Stimulated activated CD8-positive, alpha-beta memory T cell treated with anti-CD3 and anti-CD28 coated beads, Interleukin-15, amount 100 ng/mL, for 1 hour (primary cell): ENCODE results near the gene PDE10A.
"Not testable (repeated sequence)": the region's sequence is repeated elsewhere in the genome, so short reads cannot be mapped to it uniquely, and the experiment has no call there.

ENCODE experiments used
- DNase-seq: peaks from one replicate; pipeline ENCODE4 v3.0.0-alpha.2; 2020; ENCODE audit warnings: low read depth

The PDE10A gene

GRCh38 chr6:165469483-165469882, 193.6 kb downstream of the PDE10A start:
- DNase-seq: no peak

DNA sequence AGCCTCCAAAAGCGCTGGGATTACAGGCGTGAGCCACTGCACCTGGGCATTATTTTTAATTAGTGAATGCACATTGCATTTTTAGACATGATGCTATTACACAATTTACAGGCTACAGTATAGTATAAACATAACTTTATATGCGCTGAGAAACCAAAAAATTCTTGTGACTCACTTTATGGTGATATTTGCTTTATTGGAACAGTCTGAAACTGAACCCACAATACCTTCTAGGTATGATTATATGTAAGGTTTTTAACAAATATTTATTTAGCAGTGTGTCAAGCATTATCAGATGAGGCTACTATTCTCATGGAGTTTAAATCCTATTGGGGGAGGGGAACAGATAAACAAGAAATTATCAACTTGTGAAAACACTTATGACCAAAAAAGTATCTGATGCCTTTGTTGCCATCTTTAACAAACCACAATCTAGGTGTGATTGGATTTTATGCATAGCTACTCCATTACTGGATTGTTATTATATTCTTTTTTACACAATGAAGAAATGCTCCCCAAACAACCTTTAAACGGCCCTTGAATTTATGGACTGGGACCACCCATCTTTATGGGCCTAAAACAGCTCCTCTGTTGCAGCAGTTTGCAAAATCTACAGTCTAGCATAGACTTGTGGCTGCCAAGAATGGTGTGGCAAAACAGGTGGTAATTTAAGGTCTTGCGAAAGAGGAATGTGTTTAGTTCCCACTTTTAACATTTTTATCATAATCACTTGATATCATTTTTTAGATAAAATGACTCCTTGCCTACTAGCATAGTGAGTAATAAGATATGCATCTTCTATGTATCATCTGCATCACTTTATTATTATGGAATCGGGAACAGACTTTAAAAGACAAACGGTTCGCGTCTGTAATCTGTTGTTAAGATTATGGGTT, 194.5 kb downstream of the PDE10A start:
- no peak for DNase-seq

GRCh38 chr6:165463499-165463898, 199.5 kb downstream of the PDE10A start:
- DNase-seq: not testable (repeated sequence)

GRCh38 chr6:165459605-165460301, 203.3 kb downstream of the PDE10A start:
- not testable (repeated sequence) for DNase-seq

GRCh38 chr6:165458134-165458533, 204.9 kb downstream of the PDE10A start:
- no peak for DNase-seq

GRCh38 chr6:165456286-165456685, 206.8 kb downstream of the PDE10A start:
- no peak for DNase-seq

DNA sequence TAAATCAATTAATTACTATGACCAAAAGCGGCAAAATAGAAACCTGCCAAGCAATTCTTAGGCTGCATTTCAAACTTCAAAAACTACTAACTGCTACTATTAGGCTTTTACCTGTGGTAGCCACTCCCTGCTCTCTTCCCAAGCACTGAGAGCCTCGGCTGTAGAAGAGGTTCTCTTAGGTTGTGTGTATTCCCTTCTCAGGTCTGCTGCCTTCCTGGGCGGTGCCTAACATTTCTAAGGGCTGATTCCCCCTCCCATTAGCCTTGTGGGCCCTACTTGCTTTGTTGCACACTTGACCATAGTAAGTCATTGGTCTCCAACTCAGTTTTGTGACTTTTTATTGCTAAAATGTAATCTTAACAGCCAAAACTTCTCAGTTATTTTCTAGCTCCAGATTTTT, 207.6 kb downstream of the PDE10A start:
- no peak for DNase-seq

DNA sequence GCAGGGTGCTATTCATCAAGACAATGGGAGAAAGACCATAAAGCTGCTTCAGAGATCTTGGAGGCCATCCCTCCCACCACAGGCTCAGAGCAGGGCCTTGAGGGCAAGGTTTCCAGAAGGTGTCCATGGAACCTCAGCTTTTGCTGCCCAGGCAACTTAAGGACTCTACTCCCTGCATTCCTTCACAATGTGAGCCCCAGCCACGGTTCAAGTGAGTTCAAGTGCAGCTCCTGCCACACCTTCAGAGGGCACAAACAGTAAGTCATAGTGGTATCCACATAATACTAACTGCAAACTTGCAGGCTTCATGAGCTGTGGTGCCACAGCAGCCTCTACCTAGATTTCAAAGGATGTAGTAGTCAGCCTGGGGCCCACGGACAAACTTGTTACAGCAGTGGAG, 209.6 kb downstream of the PDE10A start:
- DNase-seq: no peak

GRCh38 chr6:165451838-165452237, 211.2 kb downstream of the PDE10A start:
- no peak for DNase-seq

DNA sequence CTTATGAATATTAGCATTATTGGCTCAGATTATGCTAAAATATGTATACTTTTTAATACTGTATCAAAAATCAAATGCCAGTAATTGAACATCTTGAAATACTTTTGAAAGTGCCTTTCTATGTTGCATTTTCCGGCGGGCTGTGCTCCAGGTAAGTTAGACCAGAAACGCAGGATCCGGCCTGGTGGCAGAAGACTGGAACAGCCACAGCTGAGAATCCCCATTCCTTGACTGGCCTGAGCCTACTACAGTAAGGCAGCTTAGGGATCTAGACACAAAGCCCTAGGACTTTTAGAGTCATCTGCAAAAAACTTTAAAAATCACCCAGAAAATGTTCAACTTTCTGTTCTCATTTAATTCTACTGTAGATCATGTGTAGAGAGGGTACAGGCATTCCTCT, 214.8 kb downstream of the PDE10A start:
- no peak for DNase-seq

DNA sequence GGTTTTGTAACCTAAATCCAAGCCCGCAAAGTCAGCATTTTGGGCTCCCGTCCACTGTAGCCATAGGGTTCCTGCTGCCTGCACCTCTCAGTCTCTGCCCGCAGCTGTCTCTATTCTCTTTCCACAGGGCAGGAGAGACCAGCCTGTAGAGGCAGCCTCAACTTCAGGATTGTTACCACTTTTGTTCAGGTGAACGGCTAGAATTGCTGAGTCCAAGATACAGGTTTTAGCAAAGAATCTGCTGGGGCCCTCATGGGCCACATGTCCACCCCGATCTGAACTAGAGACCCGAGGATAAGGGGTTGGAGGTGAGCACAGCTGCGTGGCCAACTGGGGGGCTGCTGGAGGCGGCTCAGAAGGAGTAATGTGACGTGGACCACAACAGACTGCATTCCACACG, 215.9 kb downstream of the PDE10A start:
- DNase-seq: no peak

DNA sequence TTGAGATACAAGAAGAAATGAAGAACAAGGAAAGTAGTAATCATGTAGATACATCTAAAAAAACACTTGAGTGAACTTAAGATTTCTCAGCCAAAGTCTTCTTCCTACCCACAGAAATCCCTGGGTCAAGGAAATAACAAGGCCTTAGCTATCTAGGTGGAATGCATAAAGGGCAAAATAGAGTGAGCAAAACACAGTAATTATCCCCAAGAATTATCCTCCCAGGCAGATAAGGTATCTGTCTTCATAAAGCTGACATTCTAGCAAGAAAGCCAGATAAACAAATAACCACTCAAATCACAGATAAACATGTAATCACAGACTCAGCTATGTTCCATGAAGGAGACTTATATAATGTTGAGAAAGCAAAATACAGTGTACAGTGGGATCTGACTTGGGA, 216.7 kb downstream of the PDE10A start:
- DNase-seq: no peak

DNA sequence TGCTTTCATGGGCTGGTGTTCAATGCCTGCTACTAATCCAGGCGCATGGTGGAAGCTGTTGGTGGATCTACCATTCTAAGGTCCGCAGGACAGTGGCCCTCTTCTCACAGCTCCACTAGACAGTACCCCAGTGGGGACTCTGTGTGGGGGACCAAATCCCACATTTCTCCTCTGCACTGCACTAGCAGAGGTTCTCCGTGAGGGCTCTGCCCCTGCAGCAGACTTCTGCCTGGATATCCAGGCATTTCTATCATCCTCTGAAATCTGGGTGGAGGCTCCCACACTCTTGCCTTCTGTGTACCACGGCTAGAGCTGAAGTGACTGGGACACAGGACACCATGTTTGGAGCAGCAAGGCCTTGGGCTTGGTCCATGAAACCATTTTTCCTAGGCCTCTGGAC, 219.6 kb downstream of the PDE10A start:
- DNase-seq: no peak

- no peak for DNase-seq
Observed at GRCh38 chr6:165441181-165441580, 221.9 kb downstream of the PDE10A start.

GRCh38 chr6:165439928-165440554, 223.0 kb downstream of the PDE10A start:
- no peak for DNase-seq

GRCh38 chr6:165426892-165427291, 236.1 kb downstream of the PDE10A start:
- DNase-seq: no peak

DNA sequence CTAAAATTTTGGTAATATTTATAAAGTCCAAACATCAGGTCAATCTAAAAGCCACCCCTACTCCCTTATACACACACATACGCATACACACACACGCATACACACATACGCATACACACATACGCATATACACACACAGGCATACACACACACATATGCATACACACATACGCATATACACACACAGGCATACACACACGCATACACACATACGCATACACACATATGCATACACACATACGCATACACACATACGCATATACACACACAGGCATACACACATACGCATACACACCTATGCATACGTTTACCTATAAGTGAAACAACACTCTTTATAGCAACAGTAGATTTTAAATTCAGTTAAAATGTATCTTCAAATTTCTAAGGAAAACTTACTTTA, 240.8 kb downstream of the PDE10A start:
- no peak for DNase-seq

- no peak for DNase-seq
Observed at GRCh38 chr6:165417278-165417865, 245.7 kb downstream of the PDE10A start.

DNA sequence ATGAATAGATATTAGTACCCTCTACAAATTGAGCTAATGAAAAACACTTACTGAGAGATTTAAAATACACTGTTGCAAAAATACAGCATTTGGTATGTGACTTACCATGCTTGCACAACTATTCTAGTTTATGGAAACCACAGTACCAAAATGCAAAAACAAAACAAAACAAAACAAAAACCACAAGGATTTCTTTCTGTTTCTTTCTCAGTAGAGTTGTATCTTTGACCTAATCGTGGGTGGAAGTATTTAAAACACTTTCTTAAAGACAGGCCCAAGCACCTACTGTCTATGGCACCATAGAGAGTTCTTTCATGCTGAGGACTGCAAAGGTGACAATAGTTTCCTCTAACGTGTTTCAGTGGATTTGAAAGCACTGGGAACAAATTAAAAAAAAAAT, 258.3 kb downstream of the PDE10A start:
- no peak for DNase-seq

DNA sequence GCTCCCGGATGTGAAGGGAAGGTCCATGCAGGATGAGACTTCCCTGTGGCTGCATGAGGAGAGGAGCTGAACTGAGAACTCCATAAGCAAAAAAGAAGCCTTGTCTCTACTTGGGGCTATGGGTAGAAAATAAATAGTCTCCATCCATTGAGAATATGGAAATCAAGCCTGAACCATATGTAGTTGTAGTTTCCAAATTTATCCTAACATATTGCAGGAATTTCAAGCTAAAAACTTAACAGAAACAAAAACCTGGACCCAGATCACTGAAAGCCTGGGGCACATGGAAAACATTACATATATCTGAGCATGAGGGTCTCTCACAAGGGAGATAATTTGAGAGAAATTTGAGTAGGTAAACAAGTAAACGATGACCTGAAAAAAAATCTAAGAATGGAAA, 258.7 kb downstream of the PDE10A start:
- DNase-seq: no peak

DNA sequence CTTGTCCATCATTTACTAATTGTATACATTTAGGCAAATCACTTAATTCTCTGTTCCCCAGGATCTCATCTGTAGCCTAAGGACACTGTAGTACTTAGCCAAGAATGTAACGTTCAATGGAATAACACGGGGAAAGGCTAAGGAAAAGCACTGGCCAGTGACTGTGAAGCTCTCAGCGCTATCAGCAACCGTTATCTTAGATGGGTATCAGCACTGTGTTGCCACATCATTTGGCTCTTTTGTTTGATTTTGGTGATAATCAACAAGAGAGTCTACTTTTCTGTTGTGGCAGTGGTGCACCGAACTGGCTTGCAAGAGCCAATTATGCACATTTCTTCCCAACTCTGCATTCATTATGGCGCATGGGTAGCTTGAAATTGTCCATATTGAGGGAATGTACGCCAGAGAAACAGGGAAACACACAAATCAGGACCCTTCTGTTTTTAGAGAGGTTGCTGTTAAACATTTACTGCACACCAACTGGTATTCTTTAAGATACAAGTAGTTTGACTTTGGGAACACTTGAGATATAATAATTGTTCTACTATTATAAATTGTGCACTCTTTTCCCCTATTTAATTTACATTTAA, 259.9 kb downstream of the PDE10A start:
- DNase-seq: no peak

GRCh38 chr6:165401092-165401491, 261.9 kb downstream of the PDE10A start:
- no peak for DNase-seq
